Hepatocyte (in vitro differentiated cells): ENCODE data around the gene CASP8AP2.

ENCODE experiments used
- EZH2 ChIP-seq: fragments of 200-600 bp; sonication (generic); IDR thresholded peaks from 2 replicates; pipeline ENCODE4 v1.6.1; 2016; ENCODE audit warnings: antibody characterized with exemption, mild to moderate bottlenecking, borderline replicate concordance
- EZH2phosphoT487 ChIP-seq: fragments of 200-600 bp; sonication (generic); IDR thresholded peaks from one replicate; pipeline ENCODE4 v1.6.1; 2018; ENCODE audit warnings: antibody characterized with exemption, mild to moderate bottlenecking, low read depth, moderate library complexity; ENCODE audit not compliant: unreplicated experiment, severe bottlenecking
- TF ChIP-seq, protein P1 (sequence below): fragments of 200-600 bp; sonication (generic); IDR thresholded peaks from 2 replicates; pipeline ENCODE4 v1.5.1; 2016; ENCODE audit warnings: antibody characterized with exemption, mild to moderate bottlenecking; ENCODE audit not compliant: poor library complexity

DNA sequence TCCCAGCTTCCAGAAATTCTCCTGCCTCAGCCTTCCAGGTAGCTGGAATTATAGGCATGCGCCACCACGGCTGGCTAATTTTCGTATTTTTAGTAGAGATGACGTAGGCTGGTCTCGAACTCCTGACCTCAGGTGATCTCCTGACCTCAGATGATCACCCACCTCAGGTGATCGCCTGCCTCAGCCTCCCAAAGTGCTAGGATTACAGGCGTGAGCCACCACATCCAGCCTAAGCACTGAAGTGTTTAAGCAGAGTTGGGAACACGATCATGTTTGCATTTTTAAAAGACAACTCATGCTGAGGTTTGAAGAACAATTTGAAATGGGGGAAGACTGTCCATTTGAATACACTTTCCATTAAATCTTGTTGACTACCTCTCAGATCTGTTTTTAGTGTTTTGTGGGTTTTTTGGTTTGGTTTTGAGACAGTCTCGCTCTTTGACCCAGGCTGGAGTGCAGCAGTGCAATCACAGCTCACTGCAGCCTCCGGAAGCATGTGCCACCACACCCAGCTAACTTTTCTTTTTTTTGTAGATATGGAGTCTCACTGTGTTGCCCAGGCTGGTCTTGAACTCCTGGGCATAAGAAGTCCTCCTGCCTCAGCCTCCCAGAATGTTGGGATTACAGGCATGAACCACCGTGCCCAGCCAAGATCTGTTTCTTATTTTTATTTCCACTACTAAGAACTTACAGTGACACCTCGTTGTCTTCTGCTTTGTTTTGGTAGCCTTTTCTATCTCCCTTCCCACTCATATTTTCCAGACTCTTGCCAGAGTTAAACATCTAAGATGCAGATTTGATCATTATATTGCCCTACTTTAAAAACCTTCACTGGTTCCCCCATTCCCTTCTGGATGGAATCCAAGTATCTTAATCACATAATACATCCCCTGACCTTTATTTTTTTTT, 5.5 kb downstream of the CASP8AP2 start:
- TF ChIP-seq, protein P1, sequence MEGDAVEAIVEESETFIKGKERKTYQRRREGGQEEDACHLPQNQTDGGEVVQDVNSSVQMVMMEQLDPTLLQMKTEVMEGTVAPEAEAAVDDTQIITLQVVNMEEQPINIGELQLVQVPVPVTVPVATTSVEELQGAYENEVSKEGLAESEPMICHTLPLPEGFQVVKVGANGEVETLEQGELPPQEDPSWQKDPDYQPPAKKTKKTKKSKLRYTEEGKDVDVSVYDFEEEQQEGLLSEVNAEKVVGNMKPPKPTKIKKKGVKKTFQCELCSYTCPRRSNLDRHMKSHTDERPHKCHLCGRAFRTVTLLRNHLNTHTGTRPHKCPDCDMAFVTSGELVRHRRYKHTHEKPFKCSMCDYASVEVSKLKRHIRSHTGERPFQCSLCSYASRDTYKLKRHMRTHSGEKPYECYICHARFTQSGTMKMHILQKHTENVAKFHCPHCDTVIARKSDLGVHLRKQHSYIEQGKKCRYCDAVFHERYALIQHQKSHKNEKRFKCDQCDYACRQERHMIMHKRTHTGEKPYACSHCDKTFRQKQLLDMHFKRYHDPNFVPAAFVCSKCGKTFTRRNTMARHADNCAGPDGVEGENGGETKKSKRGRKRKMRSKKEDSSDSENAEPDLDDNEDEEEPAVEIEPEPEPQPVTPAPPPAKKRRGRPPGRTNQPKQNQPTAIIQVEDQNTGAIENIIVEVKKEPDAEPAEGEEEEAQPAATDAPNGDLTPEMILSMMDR, result no peak
- TF ChIP-seq EZH2, result no peak
- TF ChIP-seq EZH2phosphoT487, result no peak
